KMS-11 (cell line): ENCODE results near the gene LRRC14B.

Experiments used
- H2AFZ ChIP-seq: fragments of 200-600 bp; sonication (generic); 2 replicates; pipeline ENCODE4 v1.6.1; 2016; ENCODE audit warnings: antibody characterized with exemption, mixed run types, low read depth
- H3K27ac ChIP-seq: fragments of 200-600 bp; sonication (generic); 2 replicates; pipeline ENCODE4 v1.6.1; 2016; ENCODE audit warnings: mild to moderate bottlenecking, mixed run types
- H3K27me3 ChIP-seq: fragments of 200-600 bp; sonication (generic); 2 replicates; pipeline ENCODE4 v1.6.1; 2017; ENCODE audit warnings: mild to moderate bottlenecking, low read depth, mixed run types, moderate library complexity; ENCODE audit not compliant: insufficient read depth
- H3K36me3 ChIP-seq: fragments of 200-600 bp; sonication (generic); 2 replicates; pipeline ENCODE4 v1.6.1; 2017; ENCODE audit warnings: mild to moderate bottlenecking, mixed run types; ENCODE audit not compliant: insufficient read depth
- H3K4me1 ChIP-seq: fragments of 200-600 bp; sonication (generic); 2 replicates; pipeline ENCODE4 v1.6.1; 2016; ENCODE audit warnings: mild to moderate bottlenecking, low read depth, mixed run types; ENCODE audit not compliant: poor library complexity, severe bottlenecking
- H3K4me2 ChIP-seq: fragments of 200-600 bp; sonication (generic); 2 replicates; pipeline ENCODE4 v1.7.0; 2016; ENCODE audit warnings: mild to moderate bottlenecking, mixed run types
- H3K4me3 ChIP-seq: fragments of 200-600 bp; sonication (generic); IDR thresholded peaks from 2 replicates; pipeline ENCODE4 v1.6.1; 2017; ENCODE audit warnings: low read depth, low read length, mixed read lengths; ENCODE audit not compliant: insufficient read depth
- H3K79me2 ChIP-seq: fragments of 200-600 bp; sonication (generic); 2 replicates; pipeline ENCODE4 v1.6.1; 2016; ENCODE audit warnings: low read depth, mixed run types; ENCODE audit not compliant: insufficient read depth
- H3K9ac ChIP-seq: fragments of 200-600 bp; sonication (generic); 2 replicates; pipeline ENCODE4 v1.6.1; 2016; ENCODE audit warnings: mild to moderate bottlenecking, mixed run types
- H4K20me1 ChIP-seq: fragments of 200-600 bp; sonication (generic); 2 replicates; pipeline ENCODE4 v1.6.1; 2016; ENCODE audit warnings: mild to moderate bottlenecking, mixed run types; ENCODE audit not compliant: insufficient read depth
- TF ChIP-seq, protein P1 (sequence below): fragments of 200-600 bp; sonication (generic); conservative IDR thresholded peaks from 2 replicates; pipeline ENCODE4 v1.6.1; 2017; ENCODE audit warnings: low read depth, mild to moderate bottlenecking, antibody characterized with exemption, low read length, moderate library complexity, mixed read lengths

LRRC14B gene

DNA sequence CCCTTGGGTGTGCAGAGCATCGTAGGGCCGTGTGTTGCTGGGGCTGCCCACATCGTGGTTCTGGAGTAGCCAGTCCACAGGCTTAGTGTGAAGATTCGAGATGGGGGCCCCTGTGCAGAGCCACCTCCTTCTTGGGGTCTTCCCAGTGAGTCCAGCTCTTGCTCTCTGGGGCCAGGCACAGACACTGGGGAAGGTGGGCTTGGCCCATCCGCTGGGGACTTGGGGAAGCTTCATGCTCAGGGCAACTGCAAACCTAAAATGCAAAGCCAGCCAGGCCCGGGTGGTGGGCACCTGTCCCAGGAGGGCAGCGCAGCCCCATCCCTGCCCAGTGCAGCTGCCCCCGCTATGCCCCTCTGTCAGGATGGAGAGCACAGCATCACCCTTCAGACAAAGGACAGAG lies 46.4 kb upstream of the LRRC14B start:
- Histone ChIP-seq H3K79me2 (no peaks in the 10 kb centered on the region), H3K4me2 (no peak overlapping the region), H3K36me3 (no peaks in the 10 kb centered on the region), H3K4me1 (no peaks in the 10 kb centered on the region), H3K27ac (no peak overlapping the region), H4K20me1 (no peaks in the 10 kb centered on the region), H3K27me3 (no peaks in the 10 kb centered on the region), H3K4me3 (no peak overlapping the region), H2AFZ (no peak overlapping the region), H3K9ac (no peak overlapping the region)
- TF ChIP-seq, protein P1, sequence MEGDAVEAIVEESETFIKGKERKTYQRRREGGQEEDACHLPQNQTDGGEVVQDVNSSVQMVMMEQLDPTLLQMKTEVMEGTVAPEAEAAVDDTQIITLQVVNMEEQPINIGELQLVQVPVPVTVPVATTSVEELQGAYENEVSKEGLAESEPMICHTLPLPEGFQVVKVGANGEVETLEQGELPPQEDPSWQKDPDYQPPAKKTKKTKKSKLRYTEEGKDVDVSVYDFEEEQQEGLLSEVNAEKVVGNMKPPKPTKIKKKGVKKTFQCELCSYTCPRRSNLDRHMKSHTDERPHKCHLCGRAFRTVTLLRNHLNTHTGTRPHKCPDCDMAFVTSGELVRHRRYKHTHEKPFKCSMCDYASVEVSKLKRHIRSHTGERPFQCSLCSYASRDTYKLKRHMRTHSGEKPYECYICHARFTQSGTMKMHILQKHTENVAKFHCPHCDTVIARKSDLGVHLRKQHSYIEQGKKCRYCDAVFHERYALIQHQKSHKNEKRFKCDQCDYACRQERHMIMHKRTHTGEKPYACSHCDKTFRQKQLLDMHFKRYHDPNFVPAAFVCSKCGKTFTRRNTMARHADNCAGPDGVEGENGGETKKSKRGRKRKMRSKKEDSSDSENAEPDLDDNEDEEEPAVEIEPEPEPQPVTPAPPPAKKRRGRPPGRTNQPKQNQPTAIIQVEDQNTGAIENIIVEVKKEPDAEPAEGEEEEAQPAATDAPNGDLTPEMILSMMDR: no peak

DNA sequence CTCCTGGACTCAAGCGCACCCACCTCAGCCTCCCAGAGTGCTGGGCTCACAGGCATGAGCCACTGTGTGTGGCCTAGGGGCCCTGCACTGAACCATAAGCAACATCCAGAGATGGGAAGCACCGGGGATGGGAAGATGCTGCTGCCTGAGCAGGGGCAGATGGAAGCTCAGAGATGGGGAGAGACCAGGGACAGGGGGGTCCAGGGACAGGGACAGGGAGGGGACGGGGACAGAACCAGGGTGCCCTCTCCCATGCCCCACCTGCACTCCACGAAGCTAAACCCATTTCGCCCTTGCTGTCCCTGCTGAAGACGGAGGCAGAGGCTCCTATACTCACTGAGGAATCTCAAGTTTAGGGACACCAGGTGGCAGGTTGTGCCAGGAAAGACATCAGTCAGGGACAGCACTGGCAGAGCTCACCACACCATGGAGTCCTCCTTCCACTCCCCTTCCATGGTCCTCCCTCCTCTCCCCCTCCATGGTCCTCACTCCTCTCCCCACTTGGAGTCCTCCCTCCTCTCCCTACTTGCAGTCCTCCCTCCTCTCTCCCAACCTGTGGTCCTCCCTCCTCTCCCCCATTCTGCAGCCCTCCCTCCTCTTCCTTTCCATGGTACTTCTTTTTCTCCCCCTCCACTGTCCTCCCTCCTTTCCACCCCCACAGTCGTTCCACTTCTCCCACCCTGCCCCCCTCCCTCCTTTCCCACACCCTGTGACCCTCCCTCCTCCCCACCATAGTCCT lies 45.5 kb upstream of the LRRC14B start:
- H2AFZ ChIP-seq: no peak overlapping the region
- H3K4me2 ChIP-seq: no peak overlapping the region
- no peak overlapping the region for H3K4me3 ChIP-seq
- H3K27me3 ChIP-seq: no peaks in the 10 kb centered on the region
- H3K27ac ChIP-seq: no peak overlapping the region
- TF ChIP-seq, protein P1: no peak
- H3K79me2 ChIP-seq: no peaks in the 10 kb centered on the region
- no peaks in the 10 kb centered on the region for H3K36me3 ChIP-seq
- H3K4me1 ChIP-seq: no peaks in the 10 kb centered on the region
- H4K20me1 ChIP-seq: no peaks in the 10 kb centered on the region
- H3K9ac ChIP-seq: no peak overlapping the region

DNA sequence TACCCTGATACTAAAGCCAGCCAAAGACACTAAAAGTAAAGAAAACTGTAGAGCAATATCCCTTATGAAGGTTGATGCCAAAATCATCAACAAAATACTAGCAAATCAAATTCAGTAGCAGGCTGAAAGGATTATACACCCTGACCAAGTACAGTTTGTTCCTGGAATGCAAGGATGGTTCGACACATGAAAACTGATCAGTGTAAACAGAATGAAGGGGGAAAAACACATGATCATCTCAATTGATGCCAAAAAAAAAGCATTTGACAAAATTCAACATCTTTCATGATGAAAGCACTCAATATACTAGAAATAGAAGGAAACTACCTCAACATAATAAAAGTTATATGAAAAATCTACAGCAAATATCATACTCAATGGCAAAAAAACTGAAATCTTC lies 43.5 kb upstream of the LRRC14B start:
- H3K4me2 ChIP-seq: no peak overlapping the region

DNA sequence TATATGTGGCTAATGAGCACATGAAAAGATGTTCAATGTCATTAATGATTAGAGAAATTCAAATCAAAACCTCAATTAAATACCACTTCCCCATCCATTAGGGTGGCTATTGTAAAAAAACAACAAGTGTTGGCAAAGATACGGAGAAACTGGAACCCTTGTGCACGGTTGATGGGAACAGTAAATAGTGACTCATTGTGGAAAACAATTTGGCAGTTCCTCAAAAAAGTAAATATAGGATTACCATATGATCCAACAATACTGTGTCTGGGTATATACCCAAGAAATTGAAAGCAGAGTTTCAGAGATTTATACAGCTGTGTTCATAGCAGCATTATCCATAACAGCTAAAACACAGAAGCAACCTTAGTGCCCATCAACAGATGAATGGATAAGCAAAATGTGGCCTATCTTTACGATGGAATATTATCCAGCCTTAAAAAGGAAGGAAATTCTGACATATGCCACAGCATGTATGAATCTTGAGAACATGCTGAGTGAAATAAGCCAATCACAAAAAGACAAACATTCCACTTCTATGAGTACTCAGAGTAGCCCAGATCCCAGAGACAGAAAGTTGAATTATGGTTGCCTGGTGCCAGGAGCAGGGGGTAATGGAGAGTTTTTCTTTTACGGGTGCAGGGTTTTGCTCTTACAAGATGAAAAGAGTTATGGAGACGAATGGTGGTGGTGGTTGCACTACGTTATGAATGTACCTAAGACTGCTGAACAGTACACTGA lies 41.4 kb upstream of the LRRC14B start:
- H3K4me2 ChIP-seq: no peak overlapping the region
- TF ChIP-seq, protein P1: no peak
- no peak overlapping the region for H3K4me3 ChIP-seq
- no peaks in the 10 kb centered on the region for H4K20me1 ChIP-seq
- no peaks in the 10 kb centered on the region for H3K79me2 ChIP-seq
- no peak overlapping the region for H3K9ac ChIP-seq
- H2AFZ ChIP-seq: no peak overlapping the region
- H3K36me3 ChIP-seq: no peaks in the 10 kb centered on the region
- no peak overlapping the region for H3K27ac ChIP-seq
- no peaks in the 10 kb centered on the region for H3K4me1 ChIP-seq
- H3K27me3 ChIP-seq: no peaks in the 10 kb centered on the region

More for the DNA sequence above, 43.5 kb upstream of the LRRC14B start:
- Histone ChIP-seq H3K4me3 (no peak overlapping the region), H3K36me3 (no peaks in the 10 kb centered on the region), H3K27ac (no peak overlapping the region), H3K27me3 (no peaks in the 10 kb centered on the region), H2AFZ (no peak overlapping the region), H3K79me2 (no peaks in the 10 kb centered on the region), H3K4me1 (no peaks in the 10 kb centered on the region), H3K9ac (no peak overlapping the region), H4K20me1 (no peaks in the 10 kb centered on the region)
- TF ChIP-seq, protein P1: no peak
